Measurements from ENCODE around the gene RMC1.

DNA sequence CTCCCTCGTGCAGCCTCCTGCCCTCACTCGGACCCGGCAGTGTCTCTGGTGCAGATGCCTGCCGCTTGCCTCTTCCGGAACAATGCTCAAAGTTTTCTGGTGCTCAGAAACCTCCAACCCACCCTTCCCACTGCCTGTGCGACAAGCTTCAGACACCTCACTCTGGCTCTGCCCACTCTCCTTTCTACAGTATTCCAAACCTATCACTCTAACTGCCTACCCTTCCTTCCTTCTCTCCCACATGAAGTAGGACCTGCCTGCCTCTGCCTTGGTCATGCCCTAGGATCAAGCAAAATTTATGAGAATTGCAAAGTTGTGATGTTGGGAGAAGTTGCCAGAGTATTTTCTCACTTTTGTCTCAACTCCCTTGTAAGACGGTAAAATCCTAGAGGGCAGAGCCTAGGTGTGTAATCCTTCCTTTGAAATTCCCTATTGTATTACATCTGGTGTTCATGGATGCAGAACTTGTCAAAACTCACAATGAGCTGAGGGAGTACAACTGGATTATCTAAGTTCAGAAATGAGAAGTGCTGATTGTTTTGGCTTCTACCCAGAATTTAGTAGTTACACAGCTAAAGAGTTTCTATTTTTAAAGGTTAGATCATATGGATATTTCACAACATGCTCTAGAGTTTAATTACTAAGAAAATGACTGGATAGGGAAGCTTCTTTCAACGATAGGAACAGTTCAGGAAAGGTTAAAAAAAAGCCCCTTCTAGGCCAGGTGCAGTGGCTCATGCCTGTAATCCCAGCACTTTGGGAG, 75.8 kb downstream of the RMC1 start:
- TF ChIP-seq CTCF (IDR thresholded peaks at IDR 0.05 in 2 of 3, conservative IDR thresholded peaks at IDR 0.05 in 1 of 3; ENCODE audit: borderline replicate concordance in 1 of 3, insufficient read depth in 1 of 3, low read depth in 2 of 3, low read length in 2 of 3) (no peak), EZH2 (IDR thresholded peaks at IDR 0.05) (no peak), CEBPB (IDR thresholded peaks at IDR 0.05; ENCODE audit: low read depth) (no peak), SRF (IDR thresholded peaks at IDR 0.05; ENCODE audit: low read depth) (no peak), REST (IDR thresholded peaks at IDR 0.05; ENCODE audit: low read depth) (no peak), MAX (IDR thresholded peaks at IDR 0.05) (no peak), EZH2phosphoT487 (IDR thresholded peaks at IDR 0.05; ENCODE audit: borderline replicate concordance) (no peak), ELF1 (IDR thresholded peaks at IDR 0.05; ENCODE audit: borderline replicate concordance, low read depth) (no peak), POLR2A (IDR thresholded peaks at IDR 0.05; ENCODE audit: borderline replicate concordance, extremely low read depth, insufficient read depth, insufficient read length) (no peak)

Measured in HCT116 (cell line).